ENCODE measurements around the gene DPM2. TPM values are rescaled to one million over a fixed set of nuclear protein-coding genes. Genes with fewer than 3 reads are reported as not detected.

Gene DPM2
- total and polyA plus RNA-seq, 12 donors, result 7.2 to 31.1 (median 12.7) TPM

GRCh38 chr9:127916720-127917581, 20.7 kb downstream of the DPM2 start, which contains the start of gene ST6GALNAC4:
ST6GALNAC4 (minus strand) TSS chr9:127917041; CDS start chr9:127916419, 622 bp downstream.
- no peak for TF ChIP-seq CTCF (IDR thresholded peaks at IDR 0.05)
- peak; percentile 91 to 97 (median 94) for ATAC-seq
- Histone ChIP-seq H3K27ac (peak within 1 kb of the TSS in 9 of 10 donors; percentile 40 to 79 (median 77)), H3K27me3 (peaks cover 0 to 4% (median 0%) of the 10 kb centered on the region in 7 donors), H3K4me3 (peak within 1 kb of the TSS; percentile 64 to 96 (median 76)), H3K4me1 (peaks cover 10 to 61% (median 49%) of the 10 kb centered on the region in 9 donors), H3K9me3 (no peaks in the 10 kb centered on the region), H3K36me3 (peaks cover 0 to 30% (median 8%) of the 10 kb centered on the region in 9 donors)
- DNase-seq, result peak; percentile 94 to 96
- 2% methylated on average over 69 to 71 of the region's 71 CpGs for WGBS, 2 donors
- intact Hi-C loops (cut with DNase I), result loop anchor here in 8 of 10 donors (2.0 to 10.0 kb wide), 9 partner anchors 18 to 180 kb away; partner anchors contain the start of genes CDK9 (in 2 of the 8), AK1 (in 1 of the 8), FPGS (in 1 of the 8) and ST6GALNAC6 (in 1 of the 8)

GRCh38 chr9:127915801-127916719, 21.6 kb downstream of the DPM2 start:
- no peak for DNase-seq
- H3K27me3 ChIP-seq, result no peaks in the 10 kb centered on the region
- H3K9me3 ChIP-seq, result no peaks in the 10 kb centered on the region
- peak in 6 of 8 donors; percentile 1 to 29 (median 6) for ATAC-seq
- WGBS, 2 donors, result 28 to 31% methylated on average over 27 of the region's 27 CpGs
- peak overlapping the region in 9 of 10 donors; percentile 40 to 79 (median 77) for H3K27ac ChIP-seq
- H3K36me3 ChIP-seq, result peaks cover 0 to 39% (median 10%) of the 10 kb centered on the region in 9 donors
- H3K4me3 ChIP-seq, result peak overlapping the region; percentile 64 to 96 (median 76)
- no peak for TF ChIP-seq CTCF (IDR thresholded peaks at IDR 0.05)
- H3K4me1 ChIP-seq, result peaks cover 7 to 53% (median 41%) of the 10 kb centered on the region in 9 donors
- intact Hi-C loops (cut with DNase I), result loop anchor here in 8 of 10 donors (2.0 to 10.0 kb wide), 9 partner anchors 17 to 179 kb away; partner anchors contain the start of genes CDK9 (in 2 of the 8), AK1 (in 1 of the 8), FPGS (in 1 of the 8) and ST6GALNAC6 (in 1 of the 8)

- Histone ChIP-seq H3K4me1 (peaks cover 7 to 55% (median 41%) of the 10 kb centered on the region in 9 donors), H3K36me3 (peaks cover 0 to 46% (median 11%) of the 10 kb centered on the region in 9 donors), H3K27me3 (no peaks in the 10 kb centered on the region), H3K9me3 (no peaks in the 10 kb centered on the region), H3K4me3 (peak overlapping the region in 7 of 10 donors; percentile 67 to 96 (median 78)), H3K27ac (peak overlapping the region in 5 of 10 donors; percentile 7 to 75 (median 31))
- 79 to 90% methylated on average over 5 of the region's 5 CpGs for WGBS, 2 donors
- intact Hi-C loops (cut with DNase I), result loop anchor here in 8 of 10 donors (5.0 to 10.0 kb wide), 7 partner anchors 38 to 178 kb away; partner anchors contain the start of genes CDK9 (in 2 of the 8), AK1 (in 1 of the 8), FPGS (in 1 of the 8) and TOR2A (in 1 of the 8)
- TF ChIP-seq CTCF (IDR thresholded peaks at IDR 0.05), result no peak
- DNase-seq (no peak), ATAC-seq (no peak)
Measured at GRCh38 chr9:127915325-127915752, 22.3 kb downstream of the DPM2 start.

All from heart right ventricle (tissue), 16 donors.